GM19035 (cell line): ENCODE results near the gene YJU2.
"Not testable (repeated sequence)": the region's sequence is repeated elsewhere in the genome, so short reads cannot be mapped to it uniquely, and the experiment has no call there.

Experiments used
- ATAC-seq: cut with Tn5 transposase; IDR thresholded peaks from one replicate; pipeline ENCODE4 v1.9.1; 2021; ENCODE audit not compliant: unreplicated experiment

YJU2 gene

GRCh38 chr19:4246767-4247593 is at the start of gene YJU2:
Gene YJU2, plus strand, starts transcription at chr19:4247080. Its CDS starts 67 bp downstream, at chr19:4247147.
- peak; percentile 89 for ATAC-seq

- no peak for ATAC-seq
Measured at GRCh38 chr19:4197228-4197624, 49.7 kb upstream of the YJU2 start.

- no peak for ATAC-seq
Measured at GRCh38 chr19:4197625-4198466, 49.0 kb upstream of the YJU2 start.

GRCh38 chr19:4198467-4199126 is 48.3 kb upstream of the YJU2 start:
- no peak for ATAC-seq

- ATAC-seq = no peak
Measured at GRCh38 chr19:4199699-4200293, 47.1 kb upstream of the YJU2 start.

GRCh38 chr19:4200940-4201542 is 45.8 kb upstream of the YJU2 start:
- ATAC-seq = no peak

GRCh38 chr19:4201798-4202197 is 45.1 kb upstream of the YJU2 start:
- ATAC-seq = no peak

- no peak for ATAC-seq
Measured at GRCh38 chr19:4206818-4207484, 39.9 kb upstream of the YJU2 start.

GRCh38 chr19:4208385-4209094 is 38.3 kb upstream of the YJU2 start:
- no peak for ATAC-seq

- ATAC-seq = no peak
Measured at GRCh38 chr19:4210166-4210731, 36.6 kb upstream of the YJU2 start.

- no peak for ATAC-seq
Measured at GRCh38 chr19:4213116-4213515, 33.8 kb upstream of the YJU2 start.

GRCh38 chr19:4215807-4216206 is 31.1 kb upstream of the YJU2 start:
- no peak for ATAC-seq

GRCh38 chr19:4216846-4217245 is 30.0 kb upstream of the YJU2 start:
- ATAC-seq = no peak

- no peak for ATAC-seq
Measured at GRCh38 chr19:4217429-4218264, 29.2 kb upstream of the YJU2 start.

- ATAC-seq = not testable (repeated sequence)
Measured at GRCh38 chr19:4218523-4218922, 28.4 kb upstream of the YJU2 start.

- no peak for ATAC-seq
Measured at GRCh38 chr19:4220188-4220587, 26.7 kb upstream of the YJU2 start.

- no peak for ATAC-seq
Measured at GRCh38 chr19:4224470-4224869, 22.4 kb upstream of the YJU2 start.

GRCh38 chr19:4225885-4226284 is 21.0 kb upstream of the YJU2 start:
- ATAC-seq = no peak
